OCI-LY1 (cell line): Measurements from ENCODE around the gene NUP54.

Source experiments
- H2AFZ ChIP-seq: fragments of 200-600 bp; sonication (generic), shearing (Covaris generic); 2 replicates; pipeline ENCODE4 v1.6.0; 2014; ENCODE audit warnings: antibody characterized with exemption, mild to moderate bottlenecking, low read length
- H3F3A ChIP-seq: fragments of 200-600 bp; sonication (generic), shearing (Covaris generic); 2 replicates; pipeline ENCODE4 v1.6.0; 2014; ENCODE audit warnings: mild to moderate bottlenecking, antibody characterized with exemption, low read length, moderate library complexity; ENCODE audit not compliant: insufficient read depth
- H3K27ac ChIP-seq: fragments of 200-600 bp; sonication (generic); 2 replicates; pipeline ENCODE4 v1.5.1; 2014; ENCODE audit warnings: low read length, mixed run types, mild to moderate bottlenecking, low read depth; ENCODE audit not compliant: poor library complexity, severe bottlenecking
- H3K27me3 ChIP-seq: fragments of 200-600 bp; sonication (generic); 2 replicates; pipeline ENCODE4 v1.6.0; 2014; ENCODE audit warnings: antibody characterized with exemption, mild to moderate bottlenecking, low read length, moderate library complexity; ENCODE audit not compliant: insufficient read depth
- H3K36me3 ChIP-seq: fragments of 200-600 bp; sonication (generic); 2 replicates; pipeline ENCODE4 v1.6.1; 2014; ENCODE audit warnings: mild to moderate bottlenecking, antibody characterized with exemption, low read length, moderate library complexity, mixed read lengths; ENCODE audit not compliant: insufficient read depth
- H3K4me1 ChIP-seq: fragments of 200-600 bp; sonication (generic); 2 replicates; pipeline ENCODE4 v1.5.1; 2014; ENCODE audit warnings: mild to moderate bottlenecking, low read length, moderate library complexity; ENCODE audit not compliant: insufficient read depth, severe bottlenecking
- H3K4me2 ChIP-seq: fragments of 200-600 bp; sonication (generic), shearing (Covaris generic); 2 replicates; pipeline ENCODE4 v1.6.1; 2014; ENCODE audit warnings: low read length
- H3K4me3 ChIP-seq: fragments of 200-600 bp; sonication (generic); 2 replicates; pipeline ENCODE4 v1.5.1; 2014; ENCODE audit warnings: low read length, low read depth, mild to moderate bottlenecking, mixed read lengths; ENCODE audit not compliant: poor library complexity, severe bottlenecking
- H3K79me2 ChIP-seq: fragments of 200-600 bp; shearing (Covaris generic); 2 replicates; pipeline ENCODE4 v1.6.1; 2016; ENCODE audit warnings: mixed run types, low read length, mixed read lengths; ENCODE audit not compliant: insufficient read depth
- H3K9ac ChIP-seq: fragments of 200-600 bp; sonication (generic), shearing (Covaris generic); 2 replicates; pipeline ENCODE4 v1.6.1; 2014; ENCODE audit warnings: mild to moderate bottlenecking, low read length, mixed read lengths
- H3K9me2 ChIP-seq: fragments of 200-600 bp; sonication (generic), shearing (Covaris generic); 2 replicates; pipeline ENCODE4 v1.6.1; 2014; ENCODE audit warnings: low read depth, mild to moderate bottlenecking, low read length, mixed read lengths
- H3K9me3 ChIP-seq: fragments of 200-600 bp; shearing (Covaris generic); 2 replicates; pipeline ENCODE4 v1.6.1; 2014; ENCODE audit warnings: low read length, mixed read lengths
- H4K20me1 ChIP-seq: fragments of 200-600 bp; sonication (generic), shearing (Covaris generic); 2 replicates; pipeline ENCODE4 v1.6.0; 2016; ENCODE audit warnings: mild to moderate bottlenecking, low read length; ENCODE audit not compliant: insufficient read depth
- EZH2 ChIP-seq: fragments of 200-600 bp; sonication (generic), shearing (Covaris generic); IDR thresholded peaks from 2 replicates; pipeline ENCODE4 v1.8.0; 2017; ENCODE audit warnings: borderline replicate concordance, mixed run types, mild to moderate bottlenecking, antibody characterized with exemption, low read length, moderate library complexity, mixed read lengths
- TF ChIP-seq, protein P1 (sequence below): fragments of 200-600 bp; sonication (generic), shearing (Covaris generic); IDR thresholded peaks from 2 replicates; pipeline ENCODE4 v1.5.1; 2017; ENCODE audit warnings: mild to moderate bottlenecking, antibody characterized with exemption, low read length, moderate library complexity, mixed read lengths

NUP54 gene

DNA sequence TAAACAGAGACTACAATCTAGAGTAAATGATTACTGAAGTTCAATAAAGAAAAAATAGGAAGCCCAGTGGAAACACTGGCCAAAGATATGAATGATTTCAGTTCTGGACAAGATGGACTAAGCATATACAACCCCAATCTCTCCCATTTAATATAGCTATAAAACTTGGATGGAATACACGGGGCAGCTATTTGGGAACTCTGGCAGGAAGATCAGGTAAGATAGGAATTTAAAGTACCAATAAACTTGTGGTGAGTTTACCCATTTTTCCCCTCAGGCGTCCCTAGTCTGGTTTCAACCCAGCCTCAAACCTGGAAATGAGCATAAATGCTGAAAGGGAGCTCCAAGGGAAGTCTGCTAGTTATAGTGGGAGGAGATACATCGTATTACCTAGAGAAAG lies 20.4 kb downstream of the NUP54 start:
- Histone ChIP-seq H3K9me3 (0 out of 2 replicates have a peak, but pooled peaks cover 2% of the 10 kb centered on the region), H3K4me1 (no peaks in the 10 kb centered on the region), H3K4me3 (no peak overlapping the region), H3K9me2 (no peaks in the 10 kb centered on the region), H3K27me3 (no peaks in the 10 kb centered on the region), H2AFZ (no peak overlapping the region), H3K36me3 (peaks cover 62% of the 10 kb centered on the region), H3K27ac (no peak overlapping the region), H3K9ac (no peak overlapping the region), H4K20me1 (no peaks in the 10 kb centered on the region), H3K79me2 (no peaks in the 10 kb centered on the region), H3K4me2 (no peak overlapping the region), H3F3A (no peaks in the 10 kb centered on the region)
- TF ChIP-seq, protein P1, sequence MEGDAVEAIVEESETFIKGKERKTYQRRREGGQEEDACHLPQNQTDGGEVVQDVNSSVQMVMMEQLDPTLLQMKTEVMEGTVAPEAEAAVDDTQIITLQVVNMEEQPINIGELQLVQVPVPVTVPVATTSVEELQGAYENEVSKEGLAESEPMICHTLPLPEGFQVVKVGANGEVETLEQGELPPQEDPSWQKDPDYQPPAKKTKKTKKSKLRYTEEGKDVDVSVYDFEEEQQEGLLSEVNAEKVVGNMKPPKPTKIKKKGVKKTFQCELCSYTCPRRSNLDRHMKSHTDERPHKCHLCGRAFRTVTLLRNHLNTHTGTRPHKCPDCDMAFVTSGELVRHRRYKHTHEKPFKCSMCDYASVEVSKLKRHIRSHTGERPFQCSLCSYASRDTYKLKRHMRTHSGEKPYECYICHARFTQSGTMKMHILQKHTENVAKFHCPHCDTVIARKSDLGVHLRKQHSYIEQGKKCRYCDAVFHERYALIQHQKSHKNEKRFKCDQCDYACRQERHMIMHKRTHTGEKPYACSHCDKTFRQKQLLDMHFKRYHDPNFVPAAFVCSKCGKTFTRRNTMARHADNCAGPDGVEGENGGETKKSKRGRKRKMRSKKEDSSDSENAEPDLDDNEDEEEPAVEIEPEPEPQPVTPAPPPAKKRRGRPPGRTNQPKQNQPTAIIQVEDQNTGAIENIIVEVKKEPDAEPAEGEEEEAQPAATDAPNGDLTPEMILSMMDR, result no peak
- no peak for TF ChIP-seq EZH2

DNA sequence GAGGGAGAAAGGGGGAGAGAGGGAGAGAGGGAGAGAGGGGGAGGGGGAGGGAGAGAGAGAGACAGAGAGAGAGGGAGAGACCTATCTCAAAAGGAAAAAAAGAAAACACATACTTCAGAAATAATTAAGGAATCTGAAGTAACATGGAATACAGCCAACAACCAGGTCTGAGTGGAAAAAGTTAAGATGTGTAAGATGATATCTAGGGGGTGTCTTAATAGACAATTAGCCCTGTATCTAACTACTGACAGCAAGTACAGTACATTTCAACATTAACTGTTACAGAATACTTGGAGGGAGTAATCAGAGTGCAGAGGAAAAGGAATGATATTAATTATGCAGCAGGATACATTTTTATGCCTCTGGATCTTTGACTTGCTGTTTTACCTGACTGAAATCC lies 22.4 kb downstream of the NUP54 start:
- H3K4me1 ChIP-seq, result no peaks in the 10 kb centered on the region
- no peak overlapping the region for H3K27ac ChIP-seq
- H3K27me3 ChIP-seq, result no peaks in the 10 kb centered on the region
- H3K9me2 ChIP-seq, result no peaks in the 10 kb centered on the region
- TF ChIP-seq, protein P1, result no peak
- no peak for TF ChIP-seq EZH2
- H3K4me3 ChIP-seq, result no peak overlapping the region
- H3K36me3 ChIP-seq, result peaks cover 70% of the 10 kb centered on the region
- H4K20me1 ChIP-seq, result no peaks in the 10 kb centered on the region
- H3K79me2 ChIP-seq, result no peaks in the 10 kb centered on the region
- H3K9me3 ChIP-seq, result peaks cover 6% of the 10 kb centered on the region; the same call in 1 of the 2 replicates
- no peak overlapping the region for H2AFZ ChIP-seq
- no peak overlapping the region for H3K9ac ChIP-seq
- no peaks in the 10 kb centered on the region for H3F3A ChIP-seq
- H3K4me2 ChIP-seq, result no peak overlapping the region

- TF ChIP-seq EZH2, result no peak
- TF ChIP-seq, protein P1, result no peak
Observed at GRCh38 chr4:76120199-76120598, 28.0 kb downstream of the NUP54 start.

More at GRCh38 chr4:76120199-76120598, 28.0 kb downstream of the NUP54 start:
- Histone ChIP-seq H3K79me2 (no peaks in the 10 kb centered on the region), H4K20me1 (no peaks in the 10 kb centered on the region), H3K9me2 (no peaks in the 10 kb centered on the region), H3K4me1 (no peaks in the 10 kb centered on the region), H3K4me2 (no peak overlapping the region), H3K27me3 (no peaks in the 10 kb centered on the region), H3K4me3 (no peak overlapping the region), H3K9me3 (peaks cover 6% of the 10 kb centered on the region; the same call in 1 of the 2 replicates), H3K36me3 (peaks cover 85% of the 10 kb centered on the region), H3K9ac (no peak overlapping the region), H2AFZ (no peak overlapping the region), H3F3A (no peaks in the 10 kb centered on the region), H3K27ac (no peak overlapping the region)
